ENCODE measurements around the gene LCE1E.

LCE1E gene

GRCh38 chr1:152811050-152811449 is 25.0 kb downstream of the LCE1E start:
- no peak for DNase-seq (ENCODE audit: low spot score)
- Histone ChIP-seq H3K4me3 (no peak overlapping the region), H3K27ac (no peak overlapping the region)
- no peak for TF ChIP-seq CTCF (IDR thresholded peaks at IDR 0.05)

DNA sequence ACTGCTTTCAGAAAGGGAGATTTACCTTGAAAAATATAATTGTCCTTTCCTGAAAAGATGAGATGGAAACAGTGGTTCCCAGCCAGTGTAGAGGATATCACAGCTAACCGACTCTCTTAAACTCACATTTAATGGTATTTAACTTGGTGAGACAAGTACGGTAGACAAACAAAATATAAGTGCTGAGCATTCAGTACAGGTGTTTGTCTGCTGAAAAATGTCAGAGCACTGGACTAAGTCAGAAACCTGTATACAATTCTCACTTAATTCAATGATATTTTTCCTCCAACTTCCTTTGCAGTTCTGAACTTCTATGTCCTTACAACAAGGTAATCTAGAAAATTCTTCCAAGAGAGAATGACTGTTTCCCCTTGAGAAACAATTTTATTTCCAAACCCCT is 25.6 kb downstream of the LCE1E start, which contains the start of gene LCE1B:
TSS of gene LCE1B (plus strand) at position 301 of the 400 bp plus-strand sequence. CDS start 476 bp downstream, outside the sequence.
- H3K27ac ChIP-seq: no peak within 1 kb of the TSS
- no peak for DNase-seq (ENCODE audit: low spot score)
- no peak for TF ChIP-seq CTCF (IDR thresholded peaks at IDR 0.05)

GRCh38 chr1:152817309-152817708 is 31.3 kb downstream of the LCE1E start:
- Histone ChIP-seq H3K4me3 (no peak overlapping the region), H3K27ac (no peak overlapping the region)
- no peak for DNase-seq (ENCODE audit: low spot score)
- no peak for TF ChIP-seq CTCF (IDR thresholded peaks at IDR 0.05)

More for the DNA sequence above, 25.6 kb downstream of the LCE1E start, which contains the start of gene LCE1B:
- H3K4me3 ChIP-seq: no peak within 1 kb of the TSS

GRCh38 chr1:152823294-152823693 is 37.2 kb downstream of the LCE1E start:
- no peak for DNase-seq (ENCODE audit: low spot score)
- H3K27ac ChIP-seq: no peak overlapping the region
- TF ChIP-seq CTCF (IDR thresholded peaks at IDR 0.05): no peak
- no peak overlapping the region for H3K4me3 ChIP-seq

GRCh38 chr1:152824964-152825363 is 38.9 kb downstream of the LCE1E start:
- TF ChIP-seq CTCF (IDR thresholded peaks at IDR 0.05): no peak
- no peak for DNase-seq (ENCODE audit: low spot score)
- no peak overlapping the region for H3K4me3 ChIP-seq
- H3K27ac ChIP-seq: no peak overlapping the region

GRCh38 chr1:152827173-152827572 is 41.1 kb downstream of the LCE1E start, which contains the start of gene LCE1A:
TSS of gene LCE1A (plus strand) at chr1:152827473. CDS start at chr1:152827473, 0 bp downstream.
- TF ChIP-seq CTCF (IDR thresholded peaks at IDR 0.05): no peak
- H3K27ac ChIP-seq: no peak within 1 kb of the TSS
- no peak for DNase-seq (ENCODE audit: low spot score)
- H3K4me3 ChIP-seq: no peak within 1 kb of the TSS

DNA sequence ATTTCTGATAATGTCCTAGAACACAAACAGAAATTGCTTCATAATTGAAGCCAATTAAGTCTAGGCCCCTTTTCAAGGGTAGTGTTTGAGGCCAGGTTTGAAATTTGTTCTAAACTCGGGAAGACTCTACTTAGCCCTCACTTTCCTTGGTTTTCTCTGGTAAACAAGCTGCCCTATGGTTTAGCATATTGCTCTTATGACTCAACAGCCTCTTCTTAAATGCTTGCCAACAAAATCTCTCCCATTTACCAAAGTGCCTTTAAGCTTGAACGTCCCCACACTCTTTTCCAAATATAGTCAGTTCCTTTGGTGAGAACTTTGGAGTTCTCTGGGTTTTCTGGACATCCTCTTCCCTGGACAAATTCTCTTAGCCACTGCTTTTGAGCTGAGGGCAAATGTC is 50.8 kb downstream of the LCE1E start:
- no peak for TF ChIP-seq CTCF (IDR thresholded peaks at IDR 0.05)
- Histone ChIP-seq H3K27ac (no peak overlapping the region), H3K4me3 (no peak overlapping the region)
- DNase-seq (ENCODE audit: low spot score): no peak
